GM12878 (cell line): ENCODE data around the gene SEPTIN7. TPM values are rescaled to one million over a fixed set of nuclear protein-coding genes. Genes with fewer than 3 reads are reported as not detected.

Experiments
- BACH1 ChIP-seq: fragments of 450-650 bp; IDR thresholded peaks from 2 replicates; pipeline ENCODE4 v1.6.1; 2017; ENCODE audit warnings: mild to moderate bottlenecking, borderline replicate concordance
- CHD2 ChIP-seq: IDR thresholded peaks from 2 replicates; pipeline ENCODE4 v1.6.1; 2011; ENCODE audit warnings: low read depth, low read length, improper control_type of control experiment, borderline replicate concordance
- FOXK2 ChIP-seq: fragments of 450-650 bp; IDR thresholded peaks from 2 replicates; pipeline ENCODE4 v1.6.1; 2017; ENCODE audit warnings: mild to moderate bottlenecking, moderate library complexity
- HCFC1 ChIP-seq: fragments of 150-350 bp; IDR thresholded peaks from 2 replicates; pipeline ENCODE4 v1.6.1; 2014; ENCODE audit warnings: low read length
- JUND ChIP-seq: IDR thresholded peaks from 2 replicates; pipeline ENCODE4 v1.6.1; 2012; ENCODE audit warnings: low read depth, mild to moderate bottlenecking, low read length, improper control_type of control experiment, moderate library complexity
- KDM1A ChIP-seq: fragments of 200-600 bp; sonication (generic); IDR thresholded peaks from 2 replicates; pipeline ENCODE4 v1.6.1; 2016; ENCODE audit warnings: borderline replicate concordance
- NFYB ChIP-seq: IDR thresholded peaks from 2 replicates; pipeline ENCODE4 v1.6.1; 2011; ENCODE audit warnings: low read depth, mild to moderate bottlenecking, low read length, improper control_type of control experiment, moderate library complexity; ENCODE audit not compliant: insufficient read depth
- POU2F2 ChIP-seq: IDR thresholded peaks from 3 replicates; pipeline ENCODE4 v1.6.1; 2011; ENCODE audit warnings: low read depth, mild to moderate bottlenecking, low read length, borderline replicate concordance
- TCF7 ChIP-seq: IDR thresholded peaks from 2 replicates; pipeline ENCODE4 v1.6.1; 2014; ENCODE audit warnings: antibody characterized with exemption, borderline replicate concordance
- polyA plus RNA-seq, 11 experiments: library from polyadenylated mRNA; depleted of rRNA in 4 of 11; unstranded in 6 of 11; stranded (reverse) in 5 of 11; fragments of >200 nt; fragmentation: Nextera tagmentation in 4 of 11; fragmentation: Illumina TruSeq in 1 of 11; extraction: Ambion mirVana in 4 of 11; extraction: Trizol in 1 of 11; gene quantifications; 1 replicate in 1 of 11; 2 replicates in 10 of 11; pipeline versions ENCODE4 v1.2.1 to v1.2.3, GENCODE V29; 2011 to 2016; ENCODE audit warnings: inconsistent platforms in 2 of 11, missing spikeins in 2 of 11, low read depth in 1 of 11
- total RNA-seq, 4 experiments: library from RNA; depleted of rRNA in 3 of 4; stranded (reverse); fragments of >200 nt in 3 of 4; fragmentation: Illumina TruSeq in 1 of 4; extraction: Trizol in 1 of 4; gene quantifications; 2 replicates each; pipeline versions ENCODE4 v1.2.1 to v1.2.3, GENCODE V29; 2013 to 2021
- TF ChIP-seq, protein P1 (sequence below): IDR thresholded peaks from 2 replicates; pipeline ENCODE4 v1.6.1; 2012; ENCODE audit warnings: improper control_type of control experiment, low read depth, low read length; ENCODE audit not compliant: insufficient replicate concordance

Gene SEPTIN7
- total and polyA plus RNA-seq, 10 of the 15 experiments (the other 5 are each of a cell fraction or from before 2014, with no cell fraction given) = 176 to 787 (median 437) TPM

DNA sequence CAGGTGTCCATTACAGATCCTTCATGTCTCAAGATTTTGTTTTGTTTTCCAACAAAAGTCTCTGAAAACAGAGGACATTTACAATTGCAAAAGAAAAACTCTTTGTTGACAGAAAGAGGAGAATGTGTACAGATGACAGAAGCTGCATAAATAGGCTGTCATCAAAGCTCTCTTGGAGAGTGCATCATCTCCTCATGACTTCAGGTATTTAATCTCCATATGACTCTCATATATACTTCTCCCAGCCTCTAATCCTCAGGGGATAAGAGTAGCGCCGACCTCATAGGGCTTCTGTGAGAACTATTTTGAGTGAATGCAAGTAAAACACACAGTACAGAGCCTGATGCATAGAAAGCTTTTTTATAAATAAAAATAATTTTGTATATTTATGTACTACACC is 48.1 kb upstream of the SEPTIN7 start (continued):
- TF ChIP-seq, protein P1, sequence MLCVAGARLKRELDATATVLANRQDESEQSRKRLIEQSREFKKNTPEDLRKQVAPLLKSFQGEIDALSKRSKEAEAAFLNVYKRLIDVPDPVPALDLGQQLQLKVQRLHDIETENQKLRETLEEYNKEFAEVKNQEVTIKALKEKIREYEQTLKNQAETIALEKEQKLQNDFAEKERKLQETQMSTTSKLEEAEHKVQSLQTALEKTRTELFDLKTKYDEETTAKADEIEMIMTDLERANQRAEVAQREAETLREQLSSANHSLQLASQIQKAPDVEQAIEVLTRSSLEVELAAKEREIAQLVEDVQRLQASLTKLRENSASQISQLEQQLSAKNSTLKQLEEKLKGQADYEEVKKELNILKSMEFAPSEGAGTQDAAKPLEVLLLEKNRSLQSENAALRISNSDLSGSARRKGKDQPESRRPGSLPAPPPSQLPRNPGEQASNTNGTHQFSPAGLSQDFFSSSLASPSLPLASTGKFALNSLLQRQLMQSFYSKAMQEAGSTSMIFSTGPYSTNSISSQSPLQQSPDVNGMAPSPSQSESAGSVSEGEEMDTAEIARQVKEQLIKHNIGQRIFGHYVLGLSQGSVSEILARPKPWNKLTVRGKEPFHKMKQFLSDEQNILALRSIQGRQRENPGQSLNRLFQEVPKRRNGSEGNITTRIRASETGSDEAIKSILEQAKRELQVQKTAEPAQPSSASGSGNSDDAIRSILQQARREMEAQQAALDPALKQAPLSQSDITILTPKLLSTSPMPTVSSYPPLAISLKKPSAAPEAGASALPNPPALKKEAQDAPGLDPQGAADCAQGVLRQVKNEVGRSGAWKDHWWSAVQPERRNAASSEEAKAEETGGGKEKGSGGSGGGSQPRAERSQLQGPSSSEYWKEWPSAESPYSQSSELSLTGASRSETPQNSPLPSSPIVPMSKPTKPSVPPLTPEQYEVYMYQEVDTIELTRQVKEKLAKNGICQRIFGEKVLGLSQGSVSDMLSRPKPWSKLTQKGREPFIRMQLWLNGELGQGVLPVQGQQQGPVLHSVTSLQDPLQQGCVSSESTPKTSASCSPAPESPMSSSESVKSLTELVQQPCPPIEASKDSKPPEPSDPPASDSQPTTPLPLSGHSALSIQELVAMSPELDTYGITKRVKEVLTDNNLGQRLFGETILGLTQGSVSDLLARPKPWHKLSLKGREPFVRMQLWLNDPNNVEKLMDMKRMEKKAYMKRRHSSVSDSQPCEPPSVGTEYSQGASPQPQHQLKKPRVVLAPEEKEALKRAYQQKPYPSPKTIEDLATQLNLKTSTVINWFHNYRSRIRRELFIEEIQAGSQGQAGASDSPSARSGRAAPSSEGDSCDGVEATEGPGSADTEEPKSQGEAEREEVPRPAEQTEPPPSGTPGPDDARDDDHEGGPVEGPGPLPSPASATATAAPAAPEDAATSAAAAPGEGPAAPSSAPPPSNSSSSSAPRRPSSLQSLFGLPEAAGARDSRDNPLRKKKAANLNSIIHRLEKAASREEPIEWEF = no peak
- TF ChIP-seq JUND (no peak), TCF7 (no peak), KDM1A (no peak), NFYB (no peak), FOXK2 (no peak), CHD2 (no peak), BACH1 (no peak), HCFC1 (no peak), POU2F2 (no peak)
